ENCODE results near the gene GNG13.

The GNG13 gene

GRCh38 chr16:769184-769784 lies 31.2 kb downstream of the GNG13 start:
- Histone ChIP-seq H3K79me2 (ENCODE audit: insufficient read depth, low read length) (no peaks in the 10 kb centered on the region), H3K36me3 (ENCODE audit: low read length) (no peaks in the 10 kb centered on the region), H3K9me2 (replicated peaks; ENCODE audit: insufficient read depth, low read length) (no peaks in the 10 kb centered on the region), H3F3A (ENCODE audit: insufficient read depth) (no peaks in the 10 kb centered on the region), H2AFZ (ENCODE audit: low read depth, low read length, severe bottlenecking) (no peak overlapping the region), H3K27ac (ENCODE audit: low read depth, low read length) (no peak overlapping the region), H3K9ac (ENCODE audit: low read length) (no peak overlapping the region), H3K27me3 (ENCODE audit: low read length) (no peaks in the 10 kb centered on the region), H4K20me1 (ENCODE audit: low read depth, low read length) (no peaks in the 10 kb centered on the region), H3K9me3 (ENCODE audit: insufficient read depth, low read length) (no peaks in the 10 kb centered on the region), H3K4me3 (ENCODE audit: insufficient read depth, low read length, poor library complexity, severe bottlenecking) (no peak overlapping the region), H3K4me2 (ENCODE audit: low read depth, low read length, poor library complexity, severe bottlenecking) (no peak overlapping the region)
- no peak for TF ChIP-seq EZH2phosphoT487 (conservative IDR thresholded peaks at IDR 0.05; ENCODE audit: low read length)
- TF ChIP-seq CTCF (IDR thresholded peaks at IDR 0.05; ENCODE audit: insufficient read depth, low read length, poor library complexity, severe bottlenecking): no peak

GRCh38 chr16:768428-768827 lies 32.1 kb downstream of the GNG13 start:
- H2AFZ ChIP-seq (ENCODE audit: low read depth, low read length, severe bottlenecking): no peak overlapping the region
- no peak overlapping the region for H3K4me2 ChIP-seq (ENCODE audit: low read depth, low read length, poor library complexity, severe bottlenecking)
- no peaks in the 10 kb centered on the region for H3K9me2 ChIP-seq (replicated peaks; ENCODE audit: insufficient read depth, low read length)
- no peaks in the 10 kb centered on the region for H3K79me2 ChIP-seq (ENCODE audit: insufficient read depth, low read length)
- H3K4me3 ChIP-seq (ENCODE audit: insufficient read depth, low read length, poor library complexity, severe bottlenecking): no peak overlapping the region
- no peak overlapping the region for H3K27ac ChIP-seq (ENCODE audit: low read depth, low read length)
- no peak overlapping the region for H3K9ac ChIP-seq (ENCODE audit: low read length)
- no peak for TF ChIP-seq EZH2phosphoT487 (conservative IDR thresholded peaks at IDR 0.05; ENCODE audit: low read length)
- TF ChIP-seq CTCF (IDR thresholded peaks at IDR 0.05; ENCODE audit: insufficient read depth, low read length, poor library complexity, severe bottlenecking): no peak
- H3K9me3 ChIP-seq (ENCODE audit: insufficient read depth, low read length): no peaks in the 10 kb centered on the region
- no peaks in the 10 kb centered on the region for H3K27me3 ChIP-seq (ENCODE audit: low read length)
- H3F3A ChIP-seq (ENCODE audit: insufficient read depth): no peaks in the 10 kb centered on the region
- H3K36me3 ChIP-seq (ENCODE audit: low read length): no peaks in the 10 kb centered on the region
- H4K20me1 ChIP-seq (ENCODE audit: low read depth, low read length): no peaks in the 10 kb centered on the region

- Histone ChIP-seq H2AFZ (ENCODE audit: low read depth, low read length, severe bottlenecking) (no peak overlapping the region), H3K9ac (ENCODE audit: low read length) (no peak overlapping the region), H3K79me2 (ENCODE audit: insufficient read depth, low read length) (no peaks in the 10 kb centered on the region), H3K36me3 (ENCODE audit: low read length) (no peaks in the 10 kb centered on the region), H3K27me3 (ENCODE audit: low read length) (no peaks in the 10 kb centered on the region), H3F3A (ENCODE audit: insufficient read depth) (no peaks in the 10 kb centered on the region), H3K9me2 (replicated peaks; ENCODE audit: insufficient read depth, low read length) (no peaks in the 10 kb centered on the region), H3K4me2 (ENCODE audit: low read depth, low read length, poor library complexity, severe bottlenecking) (no peak overlapping the region), H3K27ac (ENCODE audit: low read depth, low read length) (no peak overlapping the region), H3K4me3 (ENCODE audit: insufficient read depth, low read length, poor library complexity, severe bottlenecking) (no peak overlapping the region), H4K20me1 (ENCODE audit: low read depth, low read length) (no peaks in the 10 kb centered on the region), H3K9me3 (ENCODE audit: insufficient read depth, low read length) (no peaks in the 10 kb centered on the region)
- TF ChIP-seq CTCF (IDR thresholded peaks at IDR 0.05; ENCODE audit: insufficient read depth, low read length, poor library complexity, severe bottlenecking) (no peak), EZH2phosphoT487 (conservative IDR thresholded peaks at IDR 0.05; ENCODE audit: low read length) (no peak)
Observed at GRCh38 chr16:767743-768235, 32.7 kb downstream of the GNG13 start.
